Measurements from ENCODE around the gene ETV5. TPM values are rescaled to one million over a fixed set of nuclear protein-coding genes. Genes with fewer than 3 reads are reported as not detected.

ETV5 gene
- polyA plus RNA-seq, 1 of the 3 experiments (the other 2 are of a cell fraction), result 20.9 TPM

GRCh38 chr3:186108941-186109865, at the start of gene ETV5 (continued):
- TF ChIP-seq GATA2 (CRISPR knock-in tag; IDR thresholded peaks at IDR 0.05) (no peak), IRF3 (IDR thresholded peaks at IDR 0.05; ENCODE audit: low read depth, low read length) (peak; percentile 85), PBX3 (IDR thresholded peaks at IDR 0.05) (peak; percentile 100), EP300 (IDR thresholded peaks at IDR 0.05; ENCODE audit: borderline replicate concordance in 1 of 2, low read depth in 1 of 2, low read length in 1 of 2) (no peak), REST (IDR thresholded peaks at IDR 0.05; ENCODE audit: low read depth, low read length) (peak; percentile 57; the same call in 1 of the 2 replicates)

- no peak for TF ChIP-seq USF2 (IDR thresholded peaks at IDR 0.05; ENCODE audit: borderline replicate concordance, low read depth, low read length)
- no peak for TF ChIP-seq GABPA (IDR thresholded peaks at IDR 0.05; ENCODE audit: low read depth)
- no peak for TF ChIP-seq NRF1 (IDR thresholded peaks at IDR 0.05; ENCODE audit: low read depth, low read length)
- no peak for TF ChIP-seq TEAD4 (IDR thresholded peaks at IDR 0.05; ENCODE audit: borderline replicate concordance, insufficient read depth)
- no peak for TF ChIP-seq EZH2phosphoT487 (IDR thresholded peaks at IDR 0.05; ENCODE audit: borderline replicate concordance, low read depth)
- no peak for DNase-seq
- ChIA-PET CTCF (no interaction called here), POLR2A (no interaction called here)
- H3K4me2 ChIP-seq, result no peak overlapping the region
- 0 out of 2 replicates have a peak, but pooled peaks cover 3% of the 10 kb centered on the region for H3K27me3 ChIP-seq (ENCODE audit: insufficient read depth)
- H3F3A ChIP-seq (replicated peaks; ENCODE audit: insufficient read depth), result peaks cover 3% of the 10 kb centered on the region
- no peaks in the 10 kb centered on the region; the same call in 1 of the 2 replicates for H3K9me3 ChIP-seq
- no peak overlapping the region for H2AFZ ChIP-seq (ENCODE audit: low read depth)
- WGBS (ENCODE audit: low lambda C conversion rate), result 84% methylated on average over 2 of the region's 2 CpGs
- H4K20me1 ChIP-seq (ENCODE audit: insufficient read depth), result no peaks in the 10 kb centered on the region
- H3K4me3 ChIP-seq (ENCODE audit: low read depth in 2 of 2, low read length in 1 of 2), result no peak overlapping the region
- no peaks in the 10 kb centered on the region for H3K4me1 ChIP-seq (ENCODE audit: control insufficient read depth in 1 of 2, insufficient read depth in 2 of 2, low read depth in 1 of 2, low read length in 1 of 2)
- no peak overlapping the region for H3K27ac ChIP-seq (ENCODE audit: low read depth in 2 of 2, low read length in 1 of 2)
- no peaks in the 10 kb centered on the region for H3K36me3 ChIP-seq (replicated peaks in 1 of 2; ENCODE audit: control insufficient read depth in 1 of 2, insufficient read depth in 2 of 2, low read length in 1 of 2)
- H3K9ac ChIP-seq, result no peak overlapping the region
- H3K9me2 ChIP-seq, result no peaks in the 10 kb centered on the region
- H3K79me2 ChIP-seq (ENCODE audit: insufficient read depth), result no peaks in the 10 kb centered on the region
Measured at GRCh38 chr3:186154641-186155040, 45.8 kb upstream of the ETV5 start.
